Activated gamma-delta T cell treated with anti-CD3 and anti-CD28 coated beads, Interleukin-2, amount 50 U/mL, for 16 hours (primary cell): ENCODE results near the gene RASAL3.

Experiments used
- DNase-seq: peaks from one replicate; pipeline ENCODE4 v3.0.0-alpha.2; 2020; ENCODE audit warnings: low read depth

The RASAL3 gene

GRCh38 chr19:15448778-15449619, 15.3 kb downstream of the RASAL3 start:
- no peak for DNase-seq

- no peak for DNase-seq
Observed at GRCh38 chr19:15448044-15448777, 16.1 kb downstream of the RASAL3 start.

GRCh38 chr19:15447057-15447456, 17.3 kb downstream of the RASAL3 start:
- no peak for DNase-seq

- no peak for DNase-seq
Observed at GRCh38 chr19:15445807-15446376, 18.5 kb downstream of the RASAL3 start.

GRCh38 chr19:15445227-15445605, 19.1 kb downstream of the RASAL3 start:
- DNase-seq: no peak

GRCh38 chr19:15444505-15445226, 19.7 kb downstream of the RASAL3 start:
- no peak for DNase-seq

- DNase-seq: no peak
Observed at GRCh38 chr19:15443838-15444237, 20.5 kb downstream of the RASAL3 start.

- DNase-seq: no peak
Observed at GRCh38 chr19:15443325-15443724, 21.0 kb downstream of the RASAL3 start.

GRCh38 chr19:15442142-15442920, 22.0 kb downstream of the RASAL3 start:
- no peak for DNase-seq

GRCh38 chr19:15441317-15441716, 23.0 kb downstream of the RASAL3 start:
- no peak for DNase-seq

GRCh38 chr19:15439821-15440641, 24.3 kb downstream of the RASAL3 start:
- no peak for DNase-seq

GRCh38 chr19:15439078-15439799, 25.1 kb downstream of the RASAL3 start:
- DNase-seq: no peak

- DNase-seq: no peak
Observed at GRCh38 chr19:15438577-15438976, 25.8 kb downstream of the RASAL3 start.

- DNase-seq: no peak
Observed at GRCh38 chr19:15438124-15438496, 26.2 kb downstream of the RASAL3 start.

- no peak for DNase-seq
Observed at GRCh38 chr19:15437355-15438123, 26.8 kb downstream of the RASAL3 start.

GRCh38 chr19:15436826-15437110, 27.6 kb downstream of the RASAL3 start:
- no peak for DNase-seq

- no peak for DNase-seq
Observed at GRCh38 chr19:15436012-15436825, 28.1 kb downstream of the RASAL3 start.

GRCh38 chr19:15433519-15434069, 30.8 kb downstream of the RASAL3 start:
- DNase-seq: no peak
